NCI-H2081 treated with DMSO at 0.1 percent for 48 hours (cell line): Measurements from ENCODE around the gene CASP10.
A peak's percentile ranks its signal among the peaks of the same experiment; 100 is the strongest.
"Not testable (repeated sequence)": the region's sequence is repeated elsewhere in the genome, so short reads cannot be mapped to it uniquely, and the experiment has no call there.

Experiments
- DNase-seq: peaks from one replicate; lab custom pipeline; 2025; lab: John Stamatoyannopoulos, UW

The CASP10 gene

GRCh38 chr2:201233192-201233811 lies 50.4 kb downstream of the CASP10 start:
- DNase-seq: peak; percentile 83

- DNase-seq: no peak
Measured at GRCh38 chr2:201233812-201234662, 51.1 kb downstream of the CASP10 start.

GRCh38 chr2:201234663-201235135 lies 51.8 kb downstream of the CASP10 start:
- DNase-seq: no peak

GRCh38 chr2:201235860-201236811 lies 53.2 kb downstream of the CASP10 start:
- no peak for DNase-seq

GRCh38 chr2:201237486-201238123 lies 54.7 kb downstream of the CASP10 start:
- no peak for DNase-seq

GRCh38 chr2:201239167-201239935 lies 56.4 kb downstream of the CASP10 start:
- not testable (repeated sequence) for DNase-seq

- DNase-seq: no peak
Measured at GRCh38 chr2:201242571-201243277, 59.8 kb downstream of the CASP10 start.

GRCh38 chr2:201244829-201245228 lies 61.9 kb downstream of the CASP10 start:
- DNase-seq: no peak

- no peak for DNase-seq
Measured at GRCh38 chr2:201246280-201246679, 63.3 kb downstream of the CASP10 start.

GRCh38 chr2:201248288-201248844 lies 65.4 kb downstream of the CASP10 start:
- no peak for DNase-seq

- no peak for DNase-seq
Measured at GRCh38 chr2:201249889-201250288, 66.9 kb downstream of the CASP10 start.

GRCh38 chr2:201250741-201251140 lies 67.8 kb downstream of the CASP10 start:
- DNase-seq: no peak

GRCh38 chr2:201254081-201254730 lies 71.3 kb downstream of the CASP10 start:
- DNase-seq: no peak

- DNase-seq: no peak
Measured at GRCh38 chr2:201255408-201256033, 72.6 kb downstream of the CASP10 start.

GRCh38 chr2:201256082-201256481 lies 73.1 kb downstream of the CASP10 start:
- no peak for DNase-seq

GRCh38 chr2:201257381-201257955 lies 74.5 kb downstream of the CASP10 start:
- DNase-seq: no peak

- DNase-seq: no peak
Measured at GRCh38 chr2:201257956-201258665, 75.2 kb downstream of the CASP10 start.
